ENCODE data around the gene BAG2. TPM values are rescaled to one million over a fixed set of nuclear protein-coding genes. Genes with fewer than 3 reads are reported as not detected.

The BAG2 gene
- total RNA-seq, 2 donors from 2014 or later = 12.3 to 16.4 TPM

DNA sequence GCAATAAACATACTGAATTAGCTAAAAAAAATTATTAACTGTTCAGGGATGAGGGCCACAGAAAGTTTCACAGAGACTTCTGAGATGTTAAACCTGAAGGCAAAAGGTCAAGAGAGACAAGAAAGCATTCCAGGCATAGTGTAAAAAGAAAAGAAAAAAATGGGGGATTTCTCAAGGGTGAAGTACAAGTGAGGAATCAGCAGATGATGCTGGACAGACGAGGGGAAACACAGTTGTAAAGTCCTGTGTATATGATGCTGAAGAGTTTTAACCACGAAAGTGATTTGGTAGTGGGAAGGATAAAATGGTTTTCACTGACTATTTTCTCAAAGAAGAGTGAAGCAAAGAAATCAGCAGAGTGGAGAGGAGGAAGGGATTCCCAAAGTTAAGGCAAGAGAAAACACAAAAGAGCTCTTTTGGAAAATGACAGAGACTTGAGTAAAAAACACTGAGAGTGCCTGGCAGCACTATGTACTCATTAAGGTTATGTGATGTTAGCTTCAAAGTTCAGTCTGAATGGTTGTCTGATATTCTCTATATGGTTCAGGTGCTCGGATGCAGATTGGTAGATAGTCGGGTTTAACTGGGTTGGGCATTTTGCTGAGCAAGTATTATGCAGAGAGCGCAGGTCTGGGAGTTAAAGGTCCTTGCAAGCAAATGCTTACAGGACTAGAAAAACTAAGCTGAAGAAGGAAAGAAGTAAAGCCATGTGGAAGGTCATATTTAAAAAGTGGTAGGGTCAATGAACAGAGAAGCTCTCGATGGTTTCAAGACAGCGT lies 33.6 kb downstream of the BAG2 start:
- H3K4me3 ChIP-seq = no peak overlapping the region
- no peak for DNase-seq (ENCODE audit: low spot score)
- TF ChIP-seq, protein P1, sequence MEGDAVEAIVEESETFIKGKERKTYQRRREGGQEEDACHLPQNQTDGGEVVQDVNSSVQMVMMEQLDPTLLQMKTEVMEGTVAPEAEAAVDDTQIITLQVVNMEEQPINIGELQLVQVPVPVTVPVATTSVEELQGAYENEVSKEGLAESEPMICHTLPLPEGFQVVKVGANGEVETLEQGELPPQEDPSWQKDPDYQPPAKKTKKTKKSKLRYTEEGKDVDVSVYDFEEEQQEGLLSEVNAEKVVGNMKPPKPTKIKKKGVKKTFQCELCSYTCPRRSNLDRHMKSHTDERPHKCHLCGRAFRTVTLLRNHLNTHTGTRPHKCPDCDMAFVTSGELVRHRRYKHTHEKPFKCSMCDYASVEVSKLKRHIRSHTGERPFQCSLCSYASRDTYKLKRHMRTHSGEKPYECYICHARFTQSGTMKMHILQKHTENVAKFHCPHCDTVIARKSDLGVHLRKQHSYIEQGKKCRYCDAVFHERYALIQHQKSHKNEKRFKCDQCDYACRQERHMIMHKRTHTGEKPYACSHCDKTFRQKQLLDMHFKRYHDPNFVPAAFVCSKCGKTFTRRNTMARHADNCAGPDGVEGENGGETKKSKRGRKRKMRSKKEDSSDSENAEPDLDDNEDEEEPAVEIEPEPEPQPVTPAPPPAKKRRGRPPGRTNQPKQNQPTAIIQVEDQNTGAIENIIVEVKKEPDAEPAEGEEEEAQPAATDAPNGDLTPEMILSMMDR (IDR thresholded peaks at IDR 0.05) = no peak
- no peaks in the 10 kb centered on the region for H3K27me3 ChIP-seq
- H3K27ac ChIP-seq = no peak overlapping the region
- H3K9me3 ChIP-seq = no peaks in the 10 kb centered on the region
- no peaks in the 10 kb centered on the region for H3K4me1 ChIP-seq
- H3K36me3 ChIP-seq = no peaks in the 10 kb centered on the region

DNA sequence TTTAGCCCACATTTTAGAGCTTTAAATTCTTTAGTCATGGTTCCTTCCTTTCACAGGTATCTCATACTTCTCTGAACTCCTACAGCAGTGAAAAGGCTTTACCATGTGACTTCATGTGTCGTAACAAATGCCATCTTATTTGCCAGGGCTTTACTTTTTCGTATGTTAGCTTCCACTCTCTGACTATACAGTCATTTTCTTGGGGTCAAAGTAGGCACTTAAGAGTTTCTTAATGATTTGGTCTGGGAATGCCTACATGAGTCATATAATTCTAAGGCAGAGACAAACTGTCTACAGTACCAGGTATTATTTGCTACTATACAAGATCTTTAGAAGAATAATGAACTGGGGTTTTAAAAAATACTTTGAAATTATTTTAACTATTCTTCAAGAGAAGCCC lies 35.0 kb downstream of the BAG2 start:
- no peaks in the 10 kb centered on the region for H3K4me1 ChIP-seq
- H3K9me3 ChIP-seq = no peaks in the 10 kb centered on the region
- H3K27ac ChIP-seq = no peak overlapping the region
- DNase-seq (ENCODE audit: low spot score) = no peak
- H3K4me3 ChIP-seq = no peak overlapping the region
- TF ChIP-seq, protein P1 (IDR thresholded peaks at IDR 0.05) = no peak
- H3K27me3 ChIP-seq = no peaks in the 10 kb centered on the region
- H3K36me3 ChIP-seq = no peaks in the 10 kb centered on the region

DNA sequence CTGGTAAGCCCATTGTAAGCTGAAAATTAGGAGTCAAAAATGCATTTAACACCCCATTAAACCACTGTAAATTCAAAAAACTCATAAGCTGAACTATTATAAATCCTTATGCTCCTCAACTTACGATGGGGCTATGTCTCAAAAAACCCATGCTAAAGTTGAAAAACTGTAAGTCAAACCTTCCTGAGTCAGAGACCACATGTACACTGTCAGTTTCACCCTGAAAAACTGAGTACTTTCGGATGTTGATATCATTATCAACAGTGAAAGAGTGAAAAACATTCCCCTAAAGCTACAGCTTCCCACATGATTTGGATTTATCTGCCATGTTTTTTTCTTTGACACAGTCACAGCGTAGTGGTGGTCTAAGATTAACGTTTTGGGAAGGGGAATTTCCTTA lies 35.7 kb downstream of the BAG2 start:
- no peaks in the 10 kb centered on the region for H3K9me3 ChIP-seq
- no peaks in the 10 kb centered on the region for H3K36me3 ChIP-seq
- H3K27ac ChIP-seq = no peak overlapping the region
- H3K27me3 ChIP-seq = no peaks in the 10 kb centered on the region
- H3K4me3 ChIP-seq = no peak overlapping the region
- H3K4me1 ChIP-seq = no peaks in the 10 kb centered on the region
- TF ChIP-seq, protein P1 (IDR thresholded peaks at IDR 0.05) = no peak
- no peak for DNase-seq (ENCODE audit: low spot score)

DNA sequence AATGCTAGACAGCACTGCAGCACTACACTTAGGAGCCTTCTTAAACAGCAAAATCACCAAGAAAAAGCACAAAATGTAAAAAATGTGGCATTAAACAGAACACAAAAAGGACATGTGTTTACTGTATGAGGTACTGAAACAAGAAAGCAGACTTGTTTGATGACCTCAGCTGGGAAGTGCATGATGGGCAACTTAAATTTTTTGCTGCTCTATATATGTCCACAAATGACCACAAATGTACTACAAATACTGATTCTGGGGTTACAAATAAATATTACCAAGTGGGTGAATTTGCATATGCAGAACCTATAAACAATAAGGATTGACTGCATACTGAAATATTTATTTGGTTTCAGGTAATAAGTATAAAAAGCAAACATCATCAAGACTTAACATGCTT lies 36.9 kb downstream of the BAG2 start:
- no peaks in the 10 kb centered on the region for H3K4me1 ChIP-seq
- DNase-seq (ENCODE audit: low spot score) = no peak
- H3K9me3 ChIP-seq = no peaks in the 10 kb centered on the region
- no peaks in the 10 kb centered on the region for H3K27me3 ChIP-seq
- no peak overlapping the region for H3K4me3 ChIP-seq
- H3K36me3 ChIP-seq = no peaks in the 10 kb centered on the region
- TF ChIP-seq, protein P1 (IDR thresholded peaks at IDR 0.05) = no peak
- H3K27ac ChIP-seq = no peak overlapping the region

DNA sequence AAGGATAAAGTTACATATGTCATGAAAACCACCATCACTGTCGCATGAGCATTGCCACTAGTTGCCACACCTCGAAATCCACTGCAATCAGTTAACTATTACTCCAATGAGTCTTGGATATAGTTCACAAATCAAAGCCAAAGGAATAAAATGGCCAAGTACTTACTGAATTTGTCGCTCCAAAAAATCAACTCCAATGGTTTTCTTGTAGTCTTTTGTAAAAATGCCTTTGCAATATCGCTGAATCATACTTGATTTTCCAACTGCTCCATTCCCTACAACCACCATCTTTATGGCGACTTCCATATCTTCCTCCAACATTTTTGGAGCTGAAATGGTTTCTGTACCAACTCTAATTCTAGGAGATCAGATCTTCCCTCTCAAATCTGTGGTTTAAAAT lies 37.9 kb downstream of the BAG2 start:
- no peak for DNase-seq (ENCODE audit: low spot score)
- H3K4me1 ChIP-seq = no peaks in the 10 kb centered on the region
- H3K27me3 ChIP-seq = no peaks in the 10 kb centered on the region
- TF ChIP-seq, protein P1 (IDR thresholded peaks at IDR 0.05) = no peak
- H3K9me3 ChIP-seq = no peaks in the 10 kb centered on the region
- H3K27ac ChIP-seq = no peak overlapping the region
- H3K4me3 ChIP-seq = no peak overlapping the region
- H3K36me3 ChIP-seq = no peaks in the 10 kb centered on the region

GRCh38 chr6:57215260-57215659 lies 43.1 kb downstream of the BAG2 start:
- no peak for DNase-seq (ENCODE audit: low spot score)
- no peak overlapping the region for H3K4me3 ChIP-seq
- peaks cover 0 to 5% of the 10 kb centered on the region in 2 donors for H3K9me3 ChIP-seq
- H3K27ac ChIP-seq = no peak overlapping the region
- H3K27me3 ChIP-seq = no peaks in the 10 kb centered on the region
- no peaks in the 10 kb centered on the region for H3K36me3 ChIP-seq
- TF ChIP-seq, protein P1 (IDR thresholded peaks at IDR 0.05) = no peak
- no peaks in the 10 kb centered on the region for H3K4me1 ChIP-seq

Data from right atrium auricular region (tissue), 2 donors.